ENCODE data around the gene GJC1.

- TF ChIP-seq CTCF (IDR thresholded peaks at IDR 0.05; ENCODE audit: low read depth, low read length): no peak
- no peak for TF ChIP-seq EZH2phosphoT487 (IDR thresholded peaks at IDR 0.05; ENCODE audit: low read depth)
These were observed 54.8 kb downstream of the GJC1 start for GRCh38 chr17:44775136-44775837.

All from OCI-LY3 (cell line).